ENCODE data around the gene EGFL7. TPM values are rescaled to one million over a fixed set of nuclear protein-coding genes. Genes with fewer than 3 reads are reported as not detected.

Gene EGFL7
- polyA plus RNA-seq, 3 donors = 1.3 to 2.8 (median 2.2) TPM

DNA sequence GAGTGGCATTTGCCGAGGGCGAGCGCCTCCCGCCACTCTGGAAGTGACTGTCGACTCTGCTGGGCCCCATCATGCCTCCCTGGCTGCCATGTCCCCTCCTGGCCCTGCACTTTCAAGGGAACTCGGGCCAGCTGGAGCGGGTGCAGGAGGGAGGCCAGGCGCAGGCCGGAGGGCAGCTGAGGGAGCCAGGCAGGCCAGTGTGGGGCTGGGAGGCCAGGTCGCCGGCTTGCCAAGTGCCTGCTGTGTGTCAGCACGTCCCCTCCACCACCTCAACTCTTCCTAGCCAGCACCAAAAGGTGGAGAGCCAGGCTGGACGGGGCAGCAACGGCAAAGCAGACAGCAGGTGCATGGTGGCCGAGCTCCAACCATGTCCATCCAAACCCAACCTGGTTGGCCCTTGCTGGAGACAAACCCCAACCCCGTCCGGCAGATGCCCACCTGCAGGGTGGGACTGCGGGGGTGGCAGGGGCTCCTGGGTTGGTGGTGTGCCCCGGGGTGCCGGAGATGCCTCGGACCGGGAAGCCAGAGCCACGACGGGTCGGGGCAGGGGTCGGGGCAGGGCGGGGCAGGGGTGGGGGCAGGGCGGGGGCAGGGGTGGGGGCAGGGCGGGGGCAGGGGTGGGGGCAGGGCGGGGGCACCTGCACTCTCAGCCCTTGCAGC is 36.5 kb upstream of the EGFL7 start:
- Mint-ChIP-seq H3K4me1 (peaks cover 20% of the 10 kb centered on the region), H3K9me3 (peaks cover 0 to 5% (median 0%) of the 10 kb centered on the region in 7 donors), H3K27me3 (ENCODE audit: low read depth in 3 of 3) (peaks cover 31 to 42% (median 31%) of the 10 kb centered on the region in 3 donors), H3K27ac (peak overlapping the region in 1 of 7 donors; percentile 73), H3K4me3 (peak overlapping the region in 1 of 2 donors; percentile 53), H3K36me3 (peaks cover 4 to 7% of the 10 kb centered on the region in 2 donors)
- H4K20me1 ChIP-seq (ENCODE audit: insufficient read depth, low read length) = no peaks in the 10 kb centered on the region
- no peak overlapping the region for H3K27ac ChIP-seq (ENCODE audit: low read depth in 1 of 2, low read length in 2 of 2)
- H3K9me3 ChIP-seq (replicated peaks in 1 of 2; ENCODE audit: control insufficient read depth in 1 of 2, insufficient read depth in 1 of 2, low read length in 2 of 2) = no peaks in the 10 kb centered on the region
- no peak overlapping the region for H3K9ac ChIP-seq (ENCODE audit: insufficient read depth, low read length, poor library complexity, severe bottlenecking)
- no peaks in the 10 kb centered on the region for H3K79me2 ChIP-seq (ENCODE audit: insufficient read depth, low read length)
- no peaks in the 10 kb centered on the region for H3K36me3 ChIP-seq (replicated peaks in 1 of 2; ENCODE audit: control insufficient read depth in 1 of 2, insufficient read depth in 2 of 2, low read length in 2 of 2)
- no peak for DNase-seq
- WGBS (ENCODE audit: insufficient coverage) = 90% methylated on average over 11 of the region's 30 CpGs
- TF ChIP-seq, protein P1, sequence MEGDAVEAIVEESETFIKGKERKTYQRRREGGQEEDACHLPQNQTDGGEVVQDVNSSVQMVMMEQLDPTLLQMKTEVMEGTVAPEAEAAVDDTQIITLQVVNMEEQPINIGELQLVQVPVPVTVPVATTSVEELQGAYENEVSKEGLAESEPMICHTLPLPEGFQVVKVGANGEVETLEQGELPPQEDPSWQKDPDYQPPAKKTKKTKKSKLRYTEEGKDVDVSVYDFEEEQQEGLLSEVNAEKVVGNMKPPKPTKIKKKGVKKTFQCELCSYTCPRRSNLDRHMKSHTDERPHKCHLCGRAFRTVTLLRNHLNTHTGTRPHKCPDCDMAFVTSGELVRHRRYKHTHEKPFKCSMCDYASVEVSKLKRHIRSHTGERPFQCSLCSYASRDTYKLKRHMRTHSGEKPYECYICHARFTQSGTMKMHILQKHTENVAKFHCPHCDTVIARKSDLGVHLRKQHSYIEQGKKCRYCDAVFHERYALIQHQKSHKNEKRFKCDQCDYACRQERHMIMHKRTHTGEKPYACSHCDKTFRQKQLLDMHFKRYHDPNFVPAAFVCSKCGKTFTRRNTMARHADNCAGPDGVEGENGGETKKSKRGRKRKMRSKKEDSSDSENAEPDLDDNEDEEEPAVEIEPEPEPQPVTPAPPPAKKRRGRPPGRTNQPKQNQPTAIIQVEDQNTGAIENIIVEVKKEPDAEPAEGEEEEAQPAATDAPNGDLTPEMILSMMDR (IDR thresholded peaks at IDR 0.05) = no peak
- no peak overlapping the region for H2AFZ ChIP-seq (ENCODE audit: insufficient read depth, low read depth, low read length, poor library complexity, severe bottlenecking)
- intact Hi-C loops (cut with micrococcal nuclease) = loop anchor here in 1 of 2 donors (5.0 kb wide), 1 partner anchor 94 kb away; no protein-coding TSS in a partner anchor
- H3K4me2 ChIP-seq (replicated peaks; ENCODE audit: extremely low read depth, low read length, poor library complexity, severe bottlenecking) = no peak overlapping the region
- peaks cover 0 to 27% of the 10 kb centered on the region in 2 donors for H3K27me3 ChIP-seq (ENCODE audit: control insufficient read depth in 2 of 2, insufficient read depth in 2 of 2, low read length in 2 of 2)
- peaks cover 34 to 54% of the 10 kb centered on the region in 2 donors for H3K4me1 ChIP-seq (ENCODE audit: control insufficient read depth in 1 of 2, insufficient read depth in 2 of 2, low read length in 2 of 2)
- H3K4me3 ChIP-seq (replicated peaks in 1 of 3; ENCODE audit: low read depth in 2 of 3, low read length in 3 of 3) = no peak overlapping the region

DNA sequence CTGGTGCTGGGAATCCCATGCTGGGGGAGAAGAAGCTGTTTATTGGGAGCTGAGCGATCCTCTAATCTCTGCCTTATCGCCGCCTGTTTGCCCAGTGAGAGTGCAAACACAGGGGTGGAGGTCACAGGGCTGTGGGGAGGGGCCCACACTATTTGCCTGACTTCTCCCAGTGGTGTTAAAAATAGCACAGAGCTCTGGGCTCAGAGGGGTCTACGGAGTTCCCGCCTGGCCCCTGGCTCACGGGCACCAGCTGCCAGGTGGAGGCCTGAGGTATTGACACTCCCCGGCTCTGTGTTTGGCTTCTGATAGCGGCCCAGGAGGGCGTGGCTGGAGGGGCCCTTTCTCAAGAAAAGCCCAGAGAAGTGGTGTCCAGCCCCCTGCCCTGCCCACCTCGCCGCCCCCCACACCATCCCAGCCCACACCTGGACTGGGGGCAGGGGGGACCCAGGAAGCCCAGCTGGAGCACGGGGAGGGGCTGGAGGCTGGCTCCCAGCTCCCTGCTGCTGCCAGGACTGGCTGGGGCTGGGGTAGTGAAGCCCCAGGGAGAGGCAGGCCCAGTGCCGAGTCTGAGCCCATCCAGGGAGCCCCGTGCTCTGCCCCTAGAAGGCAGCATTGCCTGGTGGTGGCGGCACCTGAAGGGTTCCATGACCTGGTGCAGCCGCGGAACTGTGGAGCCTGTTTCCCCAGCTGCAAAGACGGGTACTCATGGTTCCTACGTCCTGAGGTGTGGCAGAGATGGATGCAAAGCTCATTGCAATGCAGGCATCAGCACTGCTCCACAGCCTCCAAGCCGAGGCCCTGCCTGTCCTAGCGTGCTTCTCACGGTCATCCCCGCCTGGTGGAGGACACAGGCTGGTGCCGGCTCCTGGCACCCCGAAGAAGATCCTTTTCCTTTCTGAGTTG is 35.7 kb upstream of the EGFL7 start:
- H3K9ac ChIP-seq (ENCODE audit: insufficient read depth, low read length, poor library complexity, severe bottlenecking) = no peak overlapping the region
- peaks cover 4 to 7% of the 10 kb centered on the region in 2 donors for H3K36me3 Mint-ChIP-seq
- WGBS (ENCODE audit: insufficient coverage) = 78% methylated on average over 19 of the region's 25 CpGs
- no peak overlapping the region for H3K4me2 ChIP-seq (replicated peaks; ENCODE audit: extremely low read depth, low read length, poor library complexity, severe bottlenecking)
- H3K4me1 ChIP-seq (ENCODE audit: control insufficient read depth in 1 of 2, insufficient read depth in 2 of 2, low read length in 2 of 2) = peaks cover 26 to 48% of the 10 kb centered on the region in 2 donors
- no peak overlapping the region for H3K4me3 ChIP-seq (replicated peaks in 1 of 3; ENCODE audit: low read depth in 2 of 3, low read length in 3 of 3)
- H3K9me3 ChIP-seq (replicated peaks in 1 of 2; ENCODE audit: control insufficient read depth in 1 of 2, insufficient read depth in 1 of 2, low read length in 2 of 2) = no peaks in the 10 kb centered on the region
- H2AFZ ChIP-seq (ENCODE audit: insufficient read depth, low read depth, low read length, poor library complexity, severe bottlenecking) = no peak overlapping the region
- no peaks in the 10 kb centered on the region for H3K36me3 ChIP-seq (replicated peaks in 1 of 2; ENCODE audit: control insufficient read depth in 1 of 2, insufficient read depth in 2 of 2, low read length in 2 of 2)
- H3K79me2 ChIP-seq (ENCODE audit: insufficient read depth, low read length) = no peaks in the 10 kb centered on the region
- peaks cover 31 to 37% (median 31%) of the 10 kb centered on the region in 3 donors for H3K27me3 Mint-ChIP-seq (ENCODE audit: low read depth in 3 of 3)
- no peaks in the 10 kb centered on the region for H4K20me1 ChIP-seq (ENCODE audit: insufficient read depth, low read length)
- no peak for DNase-seq
- H3K4me1 Mint-ChIP-seq = peaks cover 15% of the 10 kb centered on the region
- H3K9me3 Mint-ChIP-seq = peaks cover 0 to 5% (median 0%) of the 10 kb centered on the region in 7 donors
- TF ChIP-seq, protein P1 (IDR thresholded peaks at IDR 0.05) = no peak
- no peak overlapping the region for H3K27ac Mint-ChIP-seq
- peaks cover 0 to 27% of the 10 kb centered on the region in 2 donors for H3K27me3 ChIP-seq (ENCODE audit: control insufficient read depth in 2 of 2, insufficient read depth in 2 of 2, low read length in 2 of 2)
- intact Hi-C loops (cut with micrococcal nuclease) = loop anchor here in 1 of 2 donors (5.0 kb wide), 1 partner anchor 95 kb away; no protein-coding TSS in a partner anchor
- H3K4me3 Mint-ChIP-seq = peak overlapping the region in 1 of 2 donors; percentile 55
- no peak overlapping the region for H3K27ac ChIP-seq (ENCODE audit: low read depth in 1 of 2, low read length in 2 of 2)
